CD8-positive, alpha-beta memory T cell (primary cell): ENCODE measurements around the gene ANKS6. TPM values are rescaled to one million over a fixed set of nuclear protein-coding genes. Genes with fewer than 3 reads are reported as not detected.

Experiments used
- polyA plus RNA-seq: library from polyadenylated mRNA; unstranded; fragments of 300-500 nt; fragmentation: Illumina TruSeq; gene quantifications from one replicate; pipeline ENCODE4 v1.2.3, GENCODE V29; 2021
- total RNA-seq, 2 experiments: library from RNA; stranded (reverse); gene quantifications; one replicate each; pipeline ENCODE4 v1.2.3, GENCODE V29; 2021

ANKS6 gene
- total and polyA plus RNA-seq, 3 experiments from 2014 or later: 9.0 to 17.5 (median 16.8) TPM

Other genes starting within 250 kb of the ANKS6 start
- not detected for gene GABBR2, start 87.6 kb downstream of the ANKS6 start, total RNA-seq
- not detected for gene GABBR2, start 87.6 kb downstream of the ANKS6 start, polyA plus RNA-seq
- gene GALNT12, start 11.1 kb upstream of the ANKS6 start, total RNA-seq: 1 to 10 TPM; 4.7 to 4.9 TPM
- 5.2 TPM for gene GALNT12, start 11.1 kb upstream of the ANKS6 start, polyA plus RNA-seq
- not detected for gene COL15A1, start 147.4 kb upstream of the ANKS6 start, total RNA-seq
- gene COL15A1, start 147.4 kb upstream of the ANKS6 start, polyA plus RNA-seq: 0.07 TPM